Measurements from ENCODE around the gene PIAS4.

The PIAS4 gene

DNA sequence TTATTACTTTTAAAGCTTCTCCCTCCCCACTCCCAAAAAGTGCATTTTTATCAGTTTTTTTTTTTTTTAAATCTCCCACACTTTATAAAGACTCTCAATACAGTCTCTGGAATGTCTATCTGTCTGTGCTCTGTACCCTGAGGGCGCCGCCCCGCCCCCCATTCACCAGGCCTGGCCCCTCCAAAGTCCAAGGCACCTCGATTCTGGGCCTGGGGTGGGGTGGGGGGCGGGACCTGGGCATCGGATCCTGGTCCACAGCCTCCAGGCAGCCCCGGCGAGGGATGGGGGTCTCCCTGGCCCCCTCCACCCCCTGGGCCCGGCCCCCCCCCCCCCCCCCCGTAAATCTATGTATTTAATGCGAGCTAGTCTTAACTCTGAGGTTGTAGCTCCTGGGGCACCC lies 35.9 kb downstream of the PIAS4 start:
- DNase-seq = no peak

GRCh38 chr19:4043966-4044715 lies 36.6 kb downstream of the PIAS4 start:
- DNase-seq = no peak

GRCh38 chr19:4044990-4045465 lies 37.5 kb downstream of the PIAS4 start:
- DNase-seq = no peak

DNA sequence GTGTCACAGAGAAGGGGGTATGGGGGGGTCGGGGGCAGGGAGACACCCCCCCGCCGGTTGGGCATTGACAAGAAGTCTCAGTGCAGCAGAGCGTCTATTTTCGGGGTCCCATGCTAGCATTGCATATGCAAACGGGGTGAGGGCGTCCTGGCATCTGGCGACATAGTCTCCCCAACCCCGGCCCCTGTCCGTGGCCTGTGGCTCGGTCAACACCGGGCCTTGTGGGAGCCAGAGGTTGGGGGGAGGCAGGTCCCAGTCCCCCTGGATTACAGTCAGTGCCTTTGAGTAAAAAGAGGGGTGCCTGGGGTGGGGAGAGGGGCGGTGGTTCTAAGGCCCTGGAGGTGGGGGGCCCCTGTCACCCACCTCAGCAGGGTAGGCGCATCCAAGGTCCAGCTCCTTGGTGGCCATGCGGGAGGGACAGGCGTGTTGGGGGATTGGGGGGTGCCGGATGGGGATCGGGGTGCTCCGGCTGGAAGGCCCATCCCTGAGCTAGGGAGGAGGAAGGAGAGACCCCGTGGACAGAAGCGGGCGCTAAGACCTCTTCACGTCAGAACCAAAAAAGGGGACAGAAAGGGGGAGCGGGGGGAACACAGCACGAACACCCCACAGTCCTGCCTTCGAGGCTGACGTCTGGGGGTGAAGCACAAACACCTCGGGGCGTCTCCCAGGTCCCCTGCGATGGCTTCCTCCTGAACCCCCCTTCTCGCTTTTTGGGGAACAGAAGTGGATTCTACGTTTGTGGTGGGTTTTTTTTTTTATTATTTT lies 38.2 kb downstream of the PIAS4 start:
- no peak for DNase-seq

- no peak for DNase-seq
Measured at GRCh38 chr19:4046362-4046691, 38.8 kb downstream of the PIAS4 start.

DNA sequence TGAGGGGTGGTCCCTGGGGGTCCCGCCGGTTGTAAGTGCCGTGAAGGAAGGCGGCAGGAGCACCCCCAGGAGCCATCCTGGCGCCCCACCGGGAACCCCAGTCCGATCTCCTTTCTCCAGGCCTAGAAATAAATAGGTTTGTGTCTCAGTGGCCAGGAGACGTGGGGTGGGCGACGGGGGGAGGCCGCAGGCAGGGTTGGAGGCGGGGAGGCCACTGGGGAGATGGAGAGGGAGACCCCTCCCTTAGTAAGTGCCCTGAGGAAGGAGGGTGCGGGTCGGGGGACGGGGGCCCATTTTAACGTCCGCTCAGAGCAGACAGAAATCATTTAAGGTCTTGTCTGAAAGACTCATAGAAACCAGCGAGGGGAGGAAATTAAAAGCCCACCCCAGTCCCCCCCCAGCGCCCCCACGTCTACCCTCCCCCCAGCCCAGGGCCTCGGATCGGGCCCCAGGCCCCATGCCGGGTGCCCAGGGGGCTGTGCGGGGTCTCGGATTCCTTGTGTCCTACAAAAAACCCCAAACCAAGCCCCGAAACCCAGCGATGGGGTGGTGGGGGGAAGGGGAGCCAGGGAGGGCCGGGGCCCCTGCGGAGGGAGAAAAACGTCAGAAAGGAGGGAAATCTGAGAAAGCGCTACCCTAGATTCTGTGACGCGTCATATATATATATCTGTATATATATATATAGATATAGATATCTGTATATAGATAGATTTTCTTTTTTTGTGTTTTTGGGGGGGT lies 39.6 kb downstream of the PIAS4 start:
- DNase-seq = no peak

DNA sequence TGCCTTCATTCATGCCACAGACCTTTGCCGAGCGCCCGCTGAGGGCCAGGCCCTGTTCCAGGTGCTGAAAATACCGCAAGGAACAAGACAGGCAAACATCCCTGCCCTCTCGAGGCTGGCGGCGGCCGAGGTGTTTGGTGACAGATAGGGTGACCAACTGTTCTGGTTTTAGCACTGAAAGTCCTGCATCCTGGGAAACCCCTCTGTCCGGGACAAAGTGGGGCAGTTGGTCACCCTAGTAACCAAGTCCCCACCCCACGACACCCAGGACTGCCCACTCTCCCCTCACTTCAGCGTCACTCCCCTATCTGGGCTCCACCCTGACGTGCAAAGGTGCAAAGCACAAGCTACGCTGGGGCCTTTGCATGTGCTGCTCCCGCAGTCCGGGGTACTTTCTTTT lies 41.9 kb downstream of the PIAS4 start:
- DNase-seq = no peak

DNA sequence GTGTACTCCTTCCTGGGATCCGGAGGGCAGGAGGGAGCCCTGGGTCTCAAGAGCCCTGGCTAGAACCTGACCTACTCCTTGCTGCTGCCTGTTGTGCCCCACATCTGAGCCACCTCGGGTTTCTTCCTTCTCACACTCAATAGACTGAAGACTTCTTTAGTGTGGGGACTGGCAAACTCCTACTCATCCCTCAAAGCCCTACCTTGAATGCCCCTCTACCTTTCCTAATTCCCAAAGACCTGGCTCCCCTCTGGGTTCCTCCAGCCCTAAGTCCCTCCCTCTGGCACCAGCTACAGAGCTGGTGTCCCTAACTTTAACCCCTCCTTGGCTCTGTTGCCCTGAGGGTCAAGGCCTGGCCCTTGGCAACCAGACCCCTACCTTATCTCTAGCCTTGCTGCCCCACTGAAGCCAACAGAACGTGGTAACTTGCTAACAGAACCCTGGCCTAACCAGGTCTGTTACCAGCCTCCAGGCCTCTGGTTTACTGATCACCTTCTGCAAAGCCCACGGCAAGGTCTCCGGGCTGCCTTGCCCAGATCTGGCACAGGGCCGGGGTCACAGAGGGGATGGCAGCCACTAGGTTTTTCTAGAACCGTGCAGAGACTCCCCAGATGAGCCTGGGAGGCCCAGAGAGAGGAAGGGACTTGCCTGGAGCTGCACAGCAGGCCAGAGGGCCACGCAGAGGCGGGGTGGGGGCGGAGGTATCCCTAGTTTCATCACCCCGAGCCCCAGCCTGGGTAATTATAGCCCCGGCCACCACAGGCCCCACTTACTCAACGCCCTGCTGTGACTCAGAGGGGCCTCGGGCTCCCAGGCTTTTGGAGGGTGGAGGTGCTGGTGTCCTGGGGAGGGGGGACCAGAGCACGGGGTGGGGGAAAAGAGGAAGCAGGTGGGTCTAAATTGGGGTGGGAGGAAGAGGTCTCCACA lies 43.9 kb downstream of the PIAS4 start:
- peak; percentile 93 for DNase-seq

GRCh38 chr19:4052114-4052992 lies 44.8 kb downstream of the PIAS4 start:
- peak; percentile 79 for DNase-seq

DNA sequence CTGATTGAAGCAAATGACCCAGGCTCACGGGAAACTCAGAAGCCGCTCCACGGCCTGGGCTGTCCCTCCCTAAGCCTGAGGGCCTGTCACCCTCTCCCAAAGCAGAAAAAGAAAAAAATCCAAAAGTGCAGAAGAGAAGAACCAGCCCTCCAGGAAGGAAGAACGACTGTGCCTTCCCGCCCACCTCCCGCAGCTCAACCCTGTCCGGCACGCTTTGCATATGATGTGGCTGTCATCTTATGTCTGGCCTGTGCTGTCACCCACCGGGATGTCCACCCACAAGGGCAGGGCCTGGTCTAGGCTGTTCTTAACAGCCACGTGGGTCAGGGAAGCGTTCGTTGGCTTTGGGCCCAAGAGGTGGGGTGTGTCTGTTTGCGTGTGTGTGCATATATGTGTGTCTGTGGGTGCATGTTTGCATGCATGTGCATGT lies 45.5 kb downstream of the PIAS4 start:
- peak; percentile 96 for DNase-seq

GRCh38 chr19:4053423-4054324 lies 46.1 kb downstream of the PIAS4 start:
- DNase-seq = no peak

GRCh38 chr19:4054441-4055208 lies 47.1 kb downstream of the PIAS4 start:
- no peak for DNase-seq

- no peak for DNase-seq
Measured at GRCh38 chr19:4055209-4055552, 47.6 kb downstream of the PIAS4 start.

DNA sequence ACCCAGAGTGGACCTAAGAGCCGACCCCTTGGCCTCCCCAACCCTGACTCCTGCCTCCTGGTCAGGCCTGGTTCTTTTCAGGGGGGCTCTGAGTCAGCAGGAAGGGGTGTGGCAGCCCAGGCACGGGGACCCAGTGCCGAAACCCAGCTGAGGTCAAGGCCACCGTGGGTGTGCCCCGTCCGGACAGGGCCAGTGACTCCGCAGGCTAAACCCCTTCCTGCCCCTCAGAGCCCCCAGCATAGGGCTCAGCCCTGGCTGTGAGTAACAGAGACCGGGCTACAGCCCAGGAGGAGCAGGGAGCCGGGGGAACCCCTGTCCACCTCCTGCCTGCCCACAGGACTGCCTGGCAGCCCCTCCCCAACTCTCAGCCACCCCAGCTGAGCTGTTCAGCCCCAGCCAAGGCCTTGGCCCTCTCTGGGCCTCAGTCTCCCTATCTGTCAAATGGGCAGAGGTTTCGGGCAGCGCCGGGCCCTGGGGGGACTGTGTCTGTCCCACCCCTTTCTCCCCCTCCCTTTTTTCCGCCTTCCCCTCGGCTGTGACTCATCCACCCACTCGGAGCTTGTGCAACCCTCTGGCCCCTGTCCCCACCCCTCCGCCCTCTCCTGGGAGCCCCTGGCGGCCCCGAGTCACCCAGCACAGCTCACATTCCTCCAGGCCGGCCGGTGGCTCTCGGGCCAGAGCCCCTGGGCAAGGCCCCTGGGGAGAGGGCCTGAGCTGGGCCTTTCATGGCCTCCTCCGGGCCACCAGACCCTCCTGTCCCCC lies 50.6 kb downstream of the PIAS4 start:
- DNase-seq = peak; percentile 92

DNA sequence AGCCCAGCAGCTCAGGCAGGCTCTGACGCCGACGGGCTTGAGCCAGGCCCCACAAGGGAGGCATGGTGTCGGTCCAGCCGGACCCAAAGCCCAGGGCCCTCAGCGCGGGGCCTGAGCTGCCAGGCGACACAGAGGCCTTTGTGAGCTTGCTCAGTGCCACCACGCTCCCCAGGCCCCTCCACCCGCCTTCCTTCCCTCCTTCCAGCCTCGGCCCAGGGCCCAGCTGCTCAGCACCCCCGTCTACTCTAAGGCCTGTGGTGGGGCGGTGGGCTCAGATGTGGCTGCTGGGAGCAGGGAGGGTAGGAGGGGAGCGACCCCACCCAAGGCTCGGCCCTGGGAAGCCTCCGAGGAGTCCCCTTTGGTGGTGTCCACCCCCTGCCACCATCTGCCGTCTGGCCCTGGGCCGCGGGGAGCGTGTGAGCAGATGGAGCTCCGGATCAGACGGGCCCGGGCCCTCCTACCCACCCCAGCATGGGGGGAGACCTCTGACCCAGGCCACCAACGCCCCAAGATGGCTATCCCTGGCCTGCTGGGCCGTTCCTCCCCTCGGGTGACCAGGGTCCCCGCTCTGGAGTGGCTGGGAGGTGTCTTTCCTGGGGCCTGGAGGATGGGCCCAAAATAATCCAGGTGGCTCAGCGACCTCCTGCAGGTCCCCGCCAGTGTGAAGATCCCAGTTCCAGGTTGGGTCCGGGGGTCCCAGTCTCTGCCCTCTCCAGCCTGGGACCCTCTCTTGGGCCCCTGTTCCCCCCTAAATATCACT lies 51.3 kb downstream of the PIAS4 start:
- DNase-seq = no peak

GRCh38 chr19:4059453-4059871 lies 51.9 kb downstream of the PIAS4 start:
- no peak for DNase-seq

DNA sequence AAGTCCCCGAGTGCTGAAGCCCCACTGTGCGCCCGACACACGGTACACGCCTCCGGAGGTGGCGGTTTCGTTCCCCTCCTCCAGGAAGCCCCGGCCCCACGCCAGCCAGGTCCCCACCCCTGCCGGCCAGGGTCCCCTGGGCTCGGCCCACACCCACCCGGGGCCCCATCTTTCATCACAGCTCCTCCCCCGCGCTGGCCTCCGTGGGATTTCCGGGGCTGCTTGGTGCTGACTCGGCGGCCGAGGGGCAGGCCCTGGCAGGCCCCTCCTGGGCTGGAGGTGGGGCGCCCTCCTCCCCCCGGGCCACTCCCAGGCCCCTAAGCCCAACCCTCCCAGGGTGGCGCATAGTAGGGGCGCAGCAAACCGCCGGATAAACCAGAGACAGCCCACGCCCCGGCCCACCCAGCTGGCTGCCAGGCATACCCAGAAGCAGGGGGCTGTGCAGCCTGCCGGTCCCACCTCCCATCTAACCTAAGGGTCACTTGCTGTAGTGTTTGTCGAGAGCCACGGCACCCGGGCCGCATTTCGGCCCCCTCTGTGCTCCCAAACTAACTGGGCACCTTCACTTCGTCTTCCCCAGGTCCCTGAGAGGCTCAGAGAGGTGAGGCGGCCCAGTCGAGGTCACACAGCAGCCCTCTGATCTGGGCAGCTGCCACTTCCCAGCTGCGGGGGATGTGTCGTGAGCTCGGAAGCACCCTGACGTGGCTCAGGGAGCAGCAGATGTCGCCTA lies 52.5 kb downstream of the PIAS4 start:
- DNase-seq = peak; percentile 79

All from inflammatory macrophage treated with lipopolysaccharide for 4 hours (primary cell).